Epithelial cell of esophagus (primary cell): ENCODE data around the gene EPN3.

Experiments
- DNase-seq: peaks from one replicate; pipeline ENCODE4 v3.0.0; 2010; ENCODE audit warnings: low read depth
- H3K4me3 ChIP-seq: 2 replicates; pipeline ENCODE4 v1.5.1; 2011; ENCODE audit warnings: mild to moderate bottlenecking, low read length, control low read depth
- CTCF ChIP-seq: IDR thresholded peaks from 2 replicates; pipeline ENCODE4 v1.5.1; 2011; ENCODE audit warnings: low read depth, mild to moderate bottlenecking, low read length, control low read depth, inconsistent platforms; ENCODE audit not compliant: insufficient read depth; ENCODE audit errors: missing control alignments

The EPN3 gene

GRCh38 chr17:50532452-50533024 lies at the start of gene EPN3:
TSS of gene EPN3 (plus strand) at chr17:50532735. CDS start at chr17:50536557, 3,822 bp downstream.
- TF ChIP-seq CTCF, result no peak
- peak within 1 kb of the TSS; percentile 77 for H3K4me3 ChIP-seq
- peak; percentile 86 for DNase-seq

DNA sequence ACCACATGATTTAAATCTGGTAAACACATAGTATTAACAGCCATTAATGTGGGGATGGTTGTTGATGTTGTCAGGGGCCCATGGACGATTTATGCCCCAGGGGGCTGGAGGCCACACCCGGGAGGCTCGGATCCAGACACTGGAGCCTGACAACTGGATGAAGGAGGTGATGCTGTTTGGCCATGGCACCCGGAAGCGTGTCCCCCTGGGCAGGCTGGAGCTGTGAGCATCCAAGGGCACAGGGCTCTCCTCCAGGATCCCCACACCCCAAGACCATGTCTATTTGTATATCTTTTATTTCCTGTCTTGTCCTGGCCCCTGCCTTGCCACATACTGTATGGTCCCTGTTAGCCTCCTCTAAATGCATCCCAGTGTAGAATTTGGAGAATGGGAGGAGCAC lies 49.3 kb upstream of the EPN3 start:
- H3K4me3 ChIP-seq, result no peak overlapping the region
- no peak for DNase-seq
- TF ChIP-seq CTCF, result no peak

DNA sequence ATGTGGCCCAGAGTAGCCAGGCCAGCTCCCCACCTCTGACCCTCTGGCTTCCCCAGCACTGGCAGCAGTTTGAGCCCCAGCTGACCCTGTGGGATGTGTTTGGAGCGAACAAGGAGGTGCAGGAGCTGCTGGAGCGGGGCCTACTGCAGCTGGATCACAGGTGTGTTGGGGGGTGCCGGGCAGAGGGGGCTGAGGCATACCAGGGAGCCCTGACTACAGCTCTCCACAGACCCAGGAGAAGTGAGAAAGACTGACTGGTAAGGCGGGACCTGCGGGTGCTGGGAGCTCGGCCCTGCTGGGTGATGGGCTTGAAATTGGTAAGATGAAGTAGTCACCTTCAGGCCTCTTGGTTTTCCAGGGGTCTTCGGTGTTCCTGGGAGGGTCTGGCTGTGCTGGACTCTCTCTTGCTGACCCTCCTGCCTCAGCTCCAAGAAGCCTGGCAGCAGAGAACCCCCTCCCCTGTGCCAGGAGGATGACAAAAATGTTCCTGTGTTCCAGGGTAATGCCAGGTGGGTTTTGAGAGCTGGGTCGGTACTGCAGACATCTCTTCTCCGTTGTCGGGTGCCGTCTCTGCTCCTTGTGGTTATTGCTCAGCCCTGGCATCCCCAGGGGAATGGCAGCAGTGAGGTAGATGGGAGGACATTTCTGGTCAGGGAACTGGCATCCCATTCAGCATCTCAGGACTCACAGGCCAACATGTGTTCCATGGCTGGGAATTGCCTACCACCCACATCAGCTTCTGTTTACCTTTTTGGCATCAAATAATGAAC lies 48.0 kb upstream of the EPN3 start:
- no peak for TF ChIP-seq CTCF
- H3K4me3 ChIP-seq, result no peak overlapping the region

GRCh38 chr17:50487213-50488096 lies 45.1 kb upstream of the EPN3 start:
- TF ChIP-seq CTCF, result no peak
- DNase-seq, result peak; percentile 95
- no peak overlapping the region for H3K4me3 ChIP-seq

More for the DNA sequence above, 48.0 kb upstream of the EPN3 start:
- DNase-seq, result no peak

DNA sequence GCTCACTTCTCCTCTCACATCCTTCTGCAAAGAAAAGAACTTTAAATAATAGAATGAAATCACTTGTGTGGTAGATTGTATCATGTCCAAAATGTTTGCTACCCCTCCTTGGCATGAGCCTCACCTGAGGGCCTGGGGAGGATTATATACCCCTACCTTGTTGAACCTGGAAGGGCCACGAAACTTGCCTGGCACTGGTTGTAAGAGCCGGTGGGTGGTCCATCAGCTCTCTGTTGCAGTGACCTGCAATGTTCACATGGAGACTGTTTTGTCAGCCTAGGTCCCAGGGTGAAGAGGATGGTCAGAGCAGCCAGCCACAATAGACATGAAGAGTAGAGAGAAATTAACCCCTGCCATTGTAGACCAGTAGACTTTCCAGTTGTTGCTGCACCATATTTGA lies 43.7 kb upstream of the EPN3 start:
- no peak for TF ChIP-seq CTCF
- H3K4me3 ChIP-seq, result no peak overlapping the region
- DNase-seq, result no peak

GRCh38 chr17:50491505-50491904 lies 41.0 kb upstream of the EPN3 start:
- peak; percentile 73 for DNase-seq
- no peak for TF ChIP-seq CTCF
- H3K4me3 ChIP-seq, result no peak overlapping the region
